HepG2 (cell line): ENCODE data around the gene RNF10. TPM values are rescaled to one million over a fixed set of nuclear protein-coding genes. Genes with fewer than 3 reads are reported as not detected.

Experiments
- ATAC-seq: fragments of 200-7000 bp; cut with Tn5 transposase; 3 replicates; pipeline ENCODE4 v1.9.1; 2020; ENCODE audit warnings: mild to moderate bottlenecking, moderate library complexity
- BruUV-seq: library from RNA; stranded (reverse); fragments of 400-500 nt; replicated peaks from 2 replicates; lab custom pipeline; 2021; lab: Mats Ljungman, UMichigan
- CTCF ChIA-PET: fragments of 300-600 bp; formaldehyde crosslinking; extraction: SDS; loops from one replicate; lab custom pipeline; 2021; ENCODE audit warnings: low total read pairs, inconsistent platforms, low intra/inter-chr PET ratio; lab: Yijun Ruan, JAX
- POLR2A ChIA-PET: fragments of 350-600 bp; sonication (Branson Sonifier 250); formaldehyde crosslinking; loops from one replicate; lab custom pipeline; 2020; ENCODE audit warnings: antibody characterized with exemption, inconsistent platforms; lab: Yijun Ruan, JAX
- DNase-seq: peaks from one replicate; pipeline ENCODE4 v3.0.0-alpha.2; 2015; ENCODE audit warnings: low spot score
- FAIRE-seq: peaks from 3 replicates; lab custom pipeline; 2011; peaks lifted over from hg19 to GRCh38; lab: Jason Lieb, UNC
- H2AFZ ChIP-seq: one replicate; pipeline ENCODE4 v1.6.1; 2011; ENCODE audit warnings: low read length, inconsistent platforms
- H3K27ac ChIP-seq: fragments of 300-600 bp; 3 replicates; pipeline ENCODE4 v1.8.0; 2011; ENCODE audit warnings: mixed run types, mild to moderate bottlenecking, mixed read lengths, low read length, inconsistent platforms; ENCODE audit not compliant: insufficient read depth; ENCODE audit errors: extremely low read length
- H3K27me3 ChIP-seq, 2 experiments: fragments of 200-600 bp in 1 of 2; 2 replicates in 1 of 2; 3 replicates in 1 of 2; pipeline versions ENCODE4 v1.6.0 to v1.8.0; 2011; ENCODE audit warnings: low read length in 2 of 2, mild to moderate bottlenecking in 2 of 2, moderate library complexity in 2 of 2, inconsistent platforms in 1 of 2; ENCODE audit not compliant: insufficient read depth in 2 of 2, control insufficient read depth in 1 of 2
- H3K36me3 ChIP-seq, 2 experiments: fragments of 200-600 bp in 1 of 2; replicated peaks in 1 of 2; 2 replicates in 1 of 2; 3 replicates in 1 of 2; pipeline versions ENCODE4 v1.5.1 to v1.8.0; 2011; ENCODE audit warnings: low read length in 2 of 2, inconsistent platforms in 1 of 2; ENCODE audit not compliant: insufficient read depth in 2 of 2, control insufficient read depth in 1 of 2
- H3K4me1 ChIP-seq: 2 replicates; pipeline ENCODE4 v1.5.1; 2012; ENCODE audit warnings: low read length, inconsistent platforms; ENCODE audit not compliant: insufficient read depth
- H3K4me2 ChIP-seq: 2 replicates; pipeline ENCODE4 v1.6.0; 2011; ENCODE audit warnings: low read depth, low read length, inconsistent platforms
- H3K4me3 ChIP-seq, 3 experiments: fragments of 200-600 bp in 1 of 3; sonication (generic), shearing (Covaris generic) in 1 of 3; replicated peaks in 1 of 3; 2 replicates each; pipeline ENCODE4 v1.5.1; 2011 to 2016; ENCODE audit warnings: low read length in 3 of 3, inconsistent platforms in 2 of 3, low read depth in 2 of 3, mild to moderate bottlenecking in 2 of 3, control low read depth in 1 of 3, mixed read lengths in 1 of 3; ENCODE audit not compliant: insufficient read depth in 1 of 3
- H3K79me2 ChIP-seq: one replicate; pipeline ENCODE4 v1.6.1; 2011; ENCODE audit warnings: low read length, inconsistent platforms; ENCODE audit not compliant: insufficient read depth
- H3K9ac ChIP-seq: 2 replicates; pipeline ENCODE4 v1.6.0; 2011; ENCODE audit warnings: mild to moderate bottlenecking, low read depth, low read length, inconsistent platforms; ENCODE audit not compliant: insufficient read depth
- H3K9me3 ChIP-seq: 2 replicates; pipeline ENCODE4 v1.5.1; 2012; ENCODE audit warnings: mild to moderate bottlenecking, low read length
- H4K20me1 ChIP-seq: 2 replicates; pipeline ENCODE4 v1.6.0; 2011; ENCODE audit warnings: inconsistent platforms, mild to moderate bottlenecking, low read length, moderate library complexity; ENCODE audit not compliant: insufficient read depth
- IRX3 ChIP-seq: sonication (generic); formaldehyde crosslinking; IDR thresholded peaks from 2 replicates; pipeline ENCODE4 v1.8.1; 2023; ENCODE audit warnings: mild to moderate bottlenecking, low read depth, missing genetic modification reagents, borderline replicate concordance
- PTBP1 ChIP-seq: fragments of 200-400 bp; formaldehyde crosslinking; IDR thresholded peaks from 2 replicates; pipeline ENCODE4 v1.6.1; 2018; ENCODE audit warnings: low read length, low read depth; ENCODE audit not compliant: poor library complexity, severe bottlenecking
- REL ChIP-seq: sonication (generic); formaldehyde crosslinking; conservative IDR thresholded peaks from 2 replicates; pipeline ENCODE4 v1.8.0; 2022; ENCODE audit warnings: mild to moderate bottlenecking, missing genetic modification reagents, moderate library complexity
- SMARCC2 ChIP-seq: fragments of 450-650 bp; IDR thresholded peaks from 2 replicates; pipeline ENCODE4 v1.6.1; 2017; ENCODE audit warnings: antibody characterized with exemption, mild to moderate bottlenecking
- THAP9 ChIP-seq: sonication (generic); formaldehyde crosslinking; IDR thresholded peaks from 2 replicates; pipeline ENCODE4; 2020; ENCODE audit warnings: missing genetic modification reagents, mild to moderate bottlenecking, borderline replicate concordance
- ZC3H13 ChIP-seq: sonication (generic); formaldehyde crosslinking; IDR thresholded peaks from 2 replicates; pipeline ENCODE4 v1.8.1; 2023; ENCODE audit warnings: mild to moderate bottlenecking, missing genetic modification reagents, moderate library complexity
- ZNF12 ChIP-seq: sonication (generic); formaldehyde crosslinking; IDR thresholded peaks from 2 replicates; pipeline ENCODE4 v1.5.0; 2020; ENCODE audit warnings: missing genetic modification reagents
- ZNF335 ChIP-seq: sonication (generic); formaldehyde crosslinking; IDR thresholded peaks from 2 replicates; pipeline ENCODE4 v1.4.0; 2020; ENCODE audit warnings: missing genetic modification reagents
- WGBS: methylation state at CpG from one replicate; pipeline ENCODE4 v1.1.6; 2017; ENCODE audit warnings: low lambda C conversion rate; 5-methylcytosine and 5-hydroxymethylcytosine counted together
- in situ Hi-C: cut with HindIII; loops from 2 replicates; pipeline ENCODE4 v1.10.0; 2017; ENCODE audit warnings: low pct_unique_long_range_greater_than_20kb; ENCODE audit not compliant: extremely low pct_ligation_motif_present
- intact Hi-C: fragments of 100-400 bp; cut with micrococcal nuclease; formaldehyde crosslinking; loops from one replicate; pipeline ENCODE4 v1.10.0; 2022; ENCODE audit not compliant: unreplicated experiment
- polyA plus RNA-seq, 8 experiments: library from polyadenylated mRNA; depleted of rRNA in 3 of 8; stranded (reverse) in 7 of 8; unstranded in 1 of 8; fragments of >200 nt; fragmentation: Illumina TruSeq in 4 of 8; extraction: Trizol in 4 of 8; gene quantifications; 2 replicates each; pipeline versions ENCODE4 v1.2.1 to v1.2.3, GENCODE V29; 2011 to 2016; ENCODE audit warnings: low read depth in 4 of 8, missing spikeins in 1 of 8, mixed read lengths in 1 of 8; ENCODE audit not compliant: insufficient read depth in 1 of 8
- total RNA-seq, 5 experiments: library from RNA; depleted of rRNA; stranded (reverse); fragments of >200 nt; fragmentation: Illumina TruSeq; extraction: Trizol; gene quantifications; 2 replicates each; pipeline ENCODE4 v1.2.3, GENCODE V29; 2016; ENCODE audit warnings: low read depth in 1 of 5
- TF ChIP-seq, protein P1 (sequence below): sonication (generic); formaldehyde crosslinking; IDR thresholded peaks from 2 replicates; pipeline ENCODE4 v1.8.0; 2022; ENCODE audit warnings: mild to moderate bottlenecking, missing genetic modification reagents, moderate library complexity
- TF ChIP-seq, protein P2 (sequence below): sonication (generic); formaldehyde crosslinking; IDR thresholded peaks from 2 replicates; pipeline ENCODE4 v1.4.0; 2020; ENCODE audit warnings: missing genetic modification reagents, borderline replicate concordance
- TF ChIP-seq, protein P3 (sequence below): sonication (generic); formaldehyde crosslinking; IDR thresholded peaks from 2 replicates; pipeline ENCODE4 v1.4.0; 2020; ENCODE audit warnings: missing genetic modification reagents, mild to moderate bottlenecking, borderline replicate concordance

Gene RNF10
- total and polyA plus RNA-seq, 2 of the 13 experiments (the other 11 are each of a cell fraction or from before 2014, with no cell fraction given), result 62.5 to 88.0 TPM

- Histone ChIP-seq H3K27ac (no peak overlapping the region), H4K20me1 (peaks cover 10% of the 10 kb centered on the region), H3K4me1 (peaks cover 16% of the 10 kb centered on the region), H3K27me3 (no peaks in the 10 kb centered on the region; a peak in 1 of 5 replicates), H3K9ac (no peak overlapping the region), H2AFZ (no peak overlapping the region), H3K79me2 (peaks cover 20% of the 10 kb centered on the region), H3K4me2 (no peak overlapping the region), H3K4me3 (no peak overlapping the region), H3K36me3 (peaks cover 4 to 23% of the 10 kb centered on the region in 2 experiments), H3K9me3 (no peaks in the 10 kb centered on the region)
- in situ Hi-C loops (no loop called here), intact Hi-C loops (no loop called here)
- POLR2A ChIA-PET, result interaction anchor here (0.6 to 1.2 kb wide), 2 partner anchors 81 to 248 kb away, joined by 3 read pairs; partner anchors contain the start of gene POP5
- CTCF ChIA-PET, result no interaction called here
- ATAC-seq, result no peak
- TF ChIP-seq IRX3 (CRISPR knock-in tag) (no peak), REL (CRISPR knock-in tag) (no peak), ZNF335 (no peak), THAP9 (CRISPR knock-in tag) (no peak), PTBP1 (no peak), ZNF12 (CRISPR knock-in tag) (no peak), SMARCC2 (no peak), ZC3H13 (CRISPR knock-in tag) (no peak)
- TF ChIP-seq, protein P1, sequence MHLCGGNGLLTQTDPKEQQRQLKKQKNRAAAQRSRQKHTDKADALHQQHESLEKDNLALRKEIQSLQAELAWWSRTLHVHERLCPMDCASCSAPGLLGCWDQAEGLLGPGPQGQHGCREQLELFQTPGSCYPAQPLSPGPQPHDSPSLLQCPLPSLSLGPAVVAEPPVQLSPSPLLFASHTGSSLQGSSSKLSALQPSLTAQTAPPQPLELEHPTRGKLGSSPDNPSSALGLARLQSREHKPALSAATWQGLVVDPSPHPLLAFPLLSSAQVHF (CRISPR knock-in tag), result no peak
- TF ChIP-seq, protein P2, sequence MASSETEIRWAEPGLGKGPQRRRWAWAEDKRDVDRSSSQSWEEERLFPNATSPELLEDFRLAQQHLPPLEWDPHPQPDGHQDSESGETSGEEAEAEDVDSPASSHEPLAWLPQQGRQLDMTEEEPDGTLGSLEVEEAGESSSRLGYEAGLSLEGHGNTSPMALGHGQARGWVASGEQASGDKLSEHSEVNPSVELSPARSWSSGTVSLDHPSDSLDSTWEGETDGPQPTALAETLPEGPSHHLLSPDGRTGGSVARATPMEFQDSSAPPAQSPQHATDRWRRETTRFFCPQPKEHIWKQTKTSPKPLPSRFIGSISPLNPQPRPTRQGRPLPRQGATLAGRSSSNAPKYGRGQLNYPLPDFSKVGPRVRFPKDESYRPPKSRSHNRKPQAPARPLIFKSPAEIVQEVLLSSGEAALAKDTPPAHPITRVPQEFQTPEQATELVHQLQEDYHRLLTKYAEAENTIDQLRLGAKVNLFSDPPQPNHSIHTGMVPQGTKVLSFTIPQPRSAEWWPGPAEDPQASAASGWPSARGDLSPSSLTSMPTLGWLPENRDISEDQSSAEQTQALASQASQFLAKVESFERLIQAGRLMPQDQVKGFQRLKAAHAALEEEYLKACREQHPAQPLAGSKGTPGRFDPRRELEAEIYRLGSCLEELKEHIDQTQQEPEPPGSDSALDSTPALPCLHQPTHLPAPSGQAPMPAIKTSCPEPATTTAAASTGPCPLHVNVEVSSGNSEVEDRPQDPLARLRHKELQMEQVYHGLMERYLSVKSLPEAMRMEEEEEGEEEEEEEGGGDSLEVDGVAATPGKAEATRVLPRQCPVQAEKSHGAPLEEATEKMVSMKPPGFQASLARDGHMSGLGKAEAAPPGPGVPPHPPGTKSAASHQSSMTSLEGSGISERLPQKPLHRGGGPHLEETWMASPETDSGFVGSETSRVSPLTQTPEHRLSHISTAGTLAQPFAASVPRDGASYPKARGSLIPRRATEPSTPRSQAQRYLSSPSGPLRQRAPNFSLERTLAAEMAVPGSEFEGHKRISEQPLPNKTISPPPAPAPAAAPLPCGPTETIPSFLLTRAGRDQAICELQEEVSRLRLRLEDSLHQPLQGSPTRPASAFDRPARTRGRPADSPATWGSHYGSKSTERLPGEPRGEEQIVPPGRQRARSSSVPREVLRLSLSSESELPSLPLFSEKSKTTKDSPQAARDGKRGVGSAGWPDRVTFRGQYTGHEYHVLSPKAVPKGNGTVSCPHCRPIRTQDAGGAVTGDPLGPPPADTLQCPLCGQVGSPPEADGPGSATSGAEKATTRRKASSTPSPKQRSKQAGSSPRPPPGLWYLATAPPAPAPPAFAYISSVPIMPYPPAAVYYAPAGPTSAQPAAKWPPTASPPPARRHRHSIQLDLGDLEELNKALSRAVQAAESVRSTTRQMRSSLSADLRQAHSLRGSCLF (CRISPR knock-in tag), result no peak
- TF ChIP-seq, protein P3, sequence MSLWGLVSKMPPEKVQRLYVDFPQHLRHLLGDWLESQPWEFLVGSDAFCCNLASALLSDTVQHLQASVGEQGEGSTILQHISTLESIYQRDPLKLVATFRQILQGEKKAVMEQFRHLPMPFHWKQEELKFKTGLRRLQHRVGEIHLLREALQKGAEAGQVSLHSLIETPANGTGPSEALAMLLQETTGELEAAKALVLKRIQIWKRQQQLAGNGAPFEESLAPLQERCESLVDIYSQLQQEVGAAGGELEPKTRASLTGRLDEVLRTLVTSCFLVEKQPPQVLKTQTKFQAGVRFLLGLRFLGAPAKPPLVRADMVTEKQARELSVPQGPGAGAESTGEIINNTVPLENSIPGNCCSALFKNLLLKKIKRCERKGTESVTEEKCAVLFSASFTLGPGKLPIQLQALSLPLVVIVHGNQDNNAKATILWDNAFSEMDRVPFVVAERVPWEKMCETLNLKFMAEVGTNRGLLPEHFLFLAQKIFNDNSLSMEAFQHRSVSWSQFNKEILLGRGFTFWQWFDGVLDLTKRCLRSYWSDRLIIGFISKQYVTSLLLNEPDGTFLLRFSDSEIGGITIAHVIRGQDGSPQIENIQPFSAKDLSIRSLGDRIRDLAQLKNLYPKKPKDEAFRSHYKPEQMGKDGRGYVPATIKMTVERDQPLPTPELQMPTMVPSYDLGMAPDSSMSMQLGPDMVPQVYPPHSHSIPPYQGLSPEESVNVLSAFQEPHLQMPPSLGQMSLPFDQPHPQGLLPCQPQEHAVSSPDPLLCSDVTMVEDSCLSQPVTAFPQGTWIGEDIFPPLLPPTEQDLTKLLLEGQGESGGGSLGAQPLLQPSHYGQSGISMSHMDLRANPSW, result no peak
- 93% methylated on average over 1 of the region's 1 CpG for WGBS
- DNase-seq, result no peak
- FAIRE-seq, result no peak
- no TSS peak for BruUV-seq
Measured at GRCh38 chr12:120500581-120500980, 33.6 kb upstream of the RNF10 start.
